IMR-90 (cell line): ENCODE data around the gene TBC1D1. TPM values are rescaled to one million over a fixed set of nuclear protein-coding genes. Genes with fewer than 3 reads are reported as not detected.

Source experiments
- ATAC-seq: fragments of 200-7000 bp; cut with Tn5 transposase; 2 replicates; pipeline ENCODE4 v1.9.1; 2020; ENCODE audit warnings: low read depth, mild to moderate bottlenecking, moderate library complexity
- BruUV-seq: library from RNA; stranded (reverse); fragments of 400-500 nt; replicated peaks from 2 replicates; lab custom pipeline; 2021; lab: Mats Ljungman, UMichigan
- CTCF ChIA-PET: fragments of 300-600 bp; formaldehyde crosslinking; extraction: SDS; loops from one replicate; lab custom pipeline; 2021; ENCODE audit warnings: antibody characterized with exemption; lab: Yijun Ruan, JAX
- POLR2A ChIA-PET: fragments of 300-600 bp; sonication (Branson Sonifier 250); formaldehyde crosslinking; loops from one replicate; lab custom pipeline; 2022; ENCODE audit warnings: antibody characterized with exemption; ENCODE audit not compliant: unreplicated experiment; lab: Charles Lee
- DNase-seq: peaks from one replicate; pipeline ENCODE4 v3.0.0; 2013
- H2AFZ ChIP-seq: replicated peaks from 2 replicates; pipeline ENCODE3; 2013; ENCODE audit warnings: low read length, mild to moderate bottlenecking; ENCODE audit not compliant: poor library complexity
- H2AK5ac ChIP-seq: 2 replicates; pipeline ENCODE4 v1.6.1; 2013; ENCODE audit warnings: low read depth, low read length, inconsistent platforms
- H2AK9ac ChIP-seq: replicated peaks from 2 replicates; pipeline ENCODE3; 2013; ENCODE audit warnings: mild to moderate bottlenecking, low read depth, low read length, moderate library complexity; ENCODE audit not compliant: poor library complexity
- H2BK120ac ChIP-seq: 2 replicates; pipeline ENCODE4 v1.6.1; 2013; ENCODE audit warnings: low read depth, low read length, inconsistent platforms
- H2BK15ac ChIP-seq: 3 replicates; pipeline ENCODE4 v1.6.1; 2013; ENCODE audit warnings: low read depth, low read length, inconsistent platforms
- H2BK20ac ChIP-seq: 2 replicates; pipeline ENCODE4 v1.6.1; 2013; ENCODE audit warnings: low read depth, mild to moderate bottlenecking, inconsistent platforms, low read length, moderate library complexity
- H2BK5ac ChIP-seq: 2 replicates; pipeline ENCODE4 v1.6.1; 2013; ENCODE audit warnings: mild to moderate bottlenecking, low read depth, low read length, inconsistent platforms; ENCODE audit not compliant: poor library complexity, severe bottlenecking
- H3K14ac ChIP-seq: replicated peaks from 2 replicates; pipeline ENCODE4 v1.6.1; 2013; ENCODE audit warnings: low read depth, low read length, inconsistent platforms
- H3K18ac ChIP-seq: 2 replicates; pipeline ENCODE4 v1.6.1; 2013; ENCODE audit warnings: low read depth, low read length, control low read depth
- H3K23ac ChIP-seq: 2 replicates; pipeline ENCODE4 v1.6.1; 2013; ENCODE audit warnings: low read depth, low read length, inconsistent platforms
- H3K27ac ChIP-seq: 2 replicates; pipeline ENCODE4 v1.5.1; 2013; ENCODE audit warnings: mild to moderate bottlenecking, control low read depth, low read length; ENCODE audit not compliant: insufficient read depth
- H3K27me3 ChIP-seq: 2 replicates; pipeline ENCODE4 v1.6.1; 2013; ENCODE audit warnings: low read length; ENCODE audit not compliant: control insufficient read depth, insufficient read depth
- H3K36me3 ChIP-seq: 2 replicates; pipeline ENCODE4 v1.6.1; 2013; ENCODE audit warnings: low read length, mixed read lengths; ENCODE audit not compliant: control insufficient read depth, insufficient read depth
- H3K4ac ChIP-seq: 2 replicates; pipeline ENCODE4 v1.6.1; 2013; ENCODE audit warnings: low read depth, low read length, inconsistent platforms
- H3K4me1 ChIP-seq: 2 replicates; pipeline ENCODE4 v1.6.1; 2013; ENCODE audit warnings: low read length, mixed read lengths; ENCODE audit not compliant: control insufficient read depth, insufficient read depth
- H3K4me2 ChIP-seq: 2 replicates; pipeline ENCODE4 v1.6.1; 2013; ENCODE audit warnings: low read depth, mild to moderate bottlenecking, control low read depth, low read length, moderate library complexity
- H3K4me3 ChIP-seq: 2 replicates; pipeline ENCODE4 v1.5.1; 2013; ENCODE audit warnings: low read depth, mild to moderate bottlenecking, control low read depth, low read length, moderate library complexity; ENCODE audit not compliant: insufficient read depth
- H3K56ac ChIP-seq: 2 replicates; pipeline ENCODE4 v1.6.1; 2013; ENCODE audit warnings: low read length, inconsistent platforms; ENCODE audit not compliant: insufficient read depth; ENCODE audit errors: extremely low read depth
- H3K79me1 ChIP-seq, 2 experiments: 2 replicates each; pipeline ENCODE4 v1.6.1; 2013; ENCODE audit warnings: low read length in 2 of 2, inconsistent platforms in 1 of 2, low read depth in 1 of 2
- H3K9ac ChIP-seq: 2 replicates; pipeline ENCODE4 v1.6.1; 2013; ENCODE audit warnings: low read depth, low read length, control low read depth
- H3K9me1 ChIP-seq: 2 replicates; pipeline ENCODE4 v1.6.1; 2013; ENCODE audit warnings: low read length, inconsistent platforms; ENCODE audit not compliant: insufficient read depth
- H3K9me3 ChIP-seq: 2 replicates; pipeline ENCODE4 v1.6.1; 2013; ENCODE audit warnings: low read length; ENCODE audit not compliant: control insufficient read depth, insufficient read depth
- H4K20me1 ChIP-seq: 2 replicates; pipeline ENCODE4 v1.6.1; 2013; ENCODE audit warnings: low read length, inconsistent platforms; ENCODE audit not compliant: insufficient read depth
- H4K5ac ChIP-seq: 2 replicates; pipeline ENCODE4 v1.6.1; 2013; ENCODE audit warnings: mild to moderate bottlenecking, low read depth, low read length, control low read depth
- H4K8ac ChIP-seq, 2 experiments: 2 replicates each; pipeline ENCODE4 v1.6.1; 2013; ENCODE audit warnings: low read depth in 2 of 2, low read length in 2 of 2, control low read depth in 1 of 2, inconsistent platforms in 1 of 2
- H4K91ac ChIP-seq: 2 replicates; pipeline ENCODE4 v1.6.1; 2013; ENCODE audit warnings: low read depth, low read length, inconsistent platforms; ENCODE audit not compliant: insufficient read depth
- BHLHE40 ChIP-seq: fragments of 150-350 bp; IDR thresholded peaks from 2 replicates; pipeline ENCODE4 v1.6.1; 2016; ENCODE audit warnings: mild to moderate bottlenecking, low read depth, low read length
- CEBPB ChIP-seq: IDR thresholded peaks from 2 replicates; pipeline ENCODE4 v1.6.1; 2012; ENCODE audit warnings: low read depth, low read length, improper control_type of control experiment
- CHD1 ChIP-seq: IDR thresholded peaks from 2 replicates; pipeline ENCODE4 v1.6.1; 2012; ENCODE audit warnings: low read depth, low read length, improper control_type of control experiment
- FOS ChIP-seq: fragments of 150-350 bp; IDR thresholded peaks from 2 replicates; pipeline ENCODE4 v1.6.1; 2016; ENCODE audit warnings: low read depth, low read length
- MAFK ChIP-seq: IDR thresholded peaks from 2 replicates; pipeline ENCODE4 v1.6.1; 2012; ENCODE audit warnings: low read depth, low read length, improper control_type of control experiment
- MAZ ChIP-seq: IDR thresholded peaks from 2 replicates; pipeline ENCODE4 v1.6.1; 2012; ENCODE audit warnings: low read depth, mild to moderate bottlenecking, low read length, improper control_type of control experiment, moderate library complexity, borderline replicate concordance
- MXI1 ChIP-seq: IDR thresholded peaks from 2 replicates; pipeline ENCODE4 v1.6.1; 2012; ENCODE audit warnings: low read depth, mild to moderate bottlenecking, low read length, moderate library complexity, borderline replicate concordance
- NFE2L2 ChIP-seq: fragments of 150-350 bp; IDR thresholded peaks from 2 replicates; pipeline ENCODE4 v1.6.1; 2016; ENCODE audit warnings: low read depth, mild to moderate bottlenecking, low read length
- POLR2A ChIP-seq: IDR thresholded peaks from 2 replicates; pipeline ENCODE4 v1.6.1; 2012; ENCODE audit warnings: mild to moderate bottlenecking, low read depth, low read length
- RAD21 ChIP-seq: IDR thresholded peaks from 2 replicates; pipeline ENCODE4 v1.6.1; 2012; ENCODE audit warnings: low read length, improper control_type of control experiment
- RCOR1 ChIP-seq: IDR thresholded peaks from 2 replicates; pipeline ENCODE4 v1.6.1; 2012; ENCODE audit warnings: mild to moderate bottlenecking, low read length, improper control_type of control experiment; ENCODE audit not compliant: insufficient replicate concordance
- RFX5 ChIP-seq: IDR thresholded peaks from 2 replicates; pipeline ENCODE4 v1.8.0; 2012; ENCODE audit warnings: low read depth, mild to moderate bottlenecking, low read length, moderate library complexity
- SMC3 ChIP-seq: fragments of 150-350 bp; IDR thresholded peaks from 2 replicates; pipeline ENCODE4 v1.6.1; 2016; ENCODE audit warnings: low read depth, mild to moderate bottlenecking, antibody characterized with exemption, low read length, moderate library complexity
- USF2 ChIP-seq: fragments of 150-350 bp; IDR thresholded peaks from 2 replicates; pipeline ENCODE4 v1.6.1; 2017; ENCODE audit warnings: mild to moderate bottlenecking, antibody characterized with exemption, low read length, low read depth
- WGBS, 2 experiments: methylation state at CpG; one replicate each; pipeline versions ENCODE4 v1.1.5 to v1.1.7; 2013; ENCODE audit warnings: missing lambda C conversion rate in 2 of 2; ENCODE audit not compliant: insufficient read length in 1 of 2; ENCODE audit errors: extremely low coverage in 2 of 2; 5-methylcytosine and 5-hydroxymethylcytosine counted together
- dilution Hi-C: fragments of 300-500 bp; cut with HindIII; formaldehyde crosslinking; loops from one replicate; pipeline ENCODE4 v1.14.3; 2018; ENCODE audit warnings: low sequenced_read_pairs; ENCODE audit not compliant: unreplicated experiment
- in situ Hi-C: fragments of 300-500 bp; cut with MboI; formaldehyde crosslinking; loops from 3 replicates; pipeline ENCODE4 v1.14.3; 2019; ENCODE audit warnings: low sequenced_read_pairs, inconsistent platforms, mixed read lengths
- intact Hi-C: fragments of 100-400 bp; cut with micrococcal nuclease; formaldehyde crosslinking; loops from 2 replicates; pipeline ENCODE4 v1.10.0; 2022
- polyA plus RNA-seq, 3 experiments: library from polyadenylated mRNA; depleted of rRNA; stranded (reverse); fragments of >200 nt; gene quantifications; 2 replicates each; pipeline ENCODE4 v1.2.3, GENCODE V29; 2012; ENCODE audit warnings: low replicate concordance in 1 of 3
- total RNA-seq: library from RNA; depleted of rRNA; stranded (reverse); fragments of >200 nt; gene quantifications from 2 replicates; pipeline ENCODE4 v1.2.3, GENCODE V29; 2012
- TF ChIP-seq, protein P1 (sequence below): conservative IDR thresholded peaks from 2 replicates; pipeline ENCODE4 v1.5.1; 2012; ENCODE audit warnings: mild to moderate bottlenecking, low read depth, low read length, improper control_type of control experiment
- TF ChIP-seq, protein P2 (sequence below): fragments of 150-350 bp; IDR thresholded peaks from 2 replicates; pipeline ENCODE4 v1.6.1; 2016; ENCODE audit warnings: low read depth, mild to moderate bottlenecking, low read length, moderate library complexity, borderline replicate concordance

TBC1D1 gene
- total and polyA plus RNA-seq, 2 of the 4 experiments (the other 2 are of a cell fraction), result 42.4 to 104 TPM

DNA sequence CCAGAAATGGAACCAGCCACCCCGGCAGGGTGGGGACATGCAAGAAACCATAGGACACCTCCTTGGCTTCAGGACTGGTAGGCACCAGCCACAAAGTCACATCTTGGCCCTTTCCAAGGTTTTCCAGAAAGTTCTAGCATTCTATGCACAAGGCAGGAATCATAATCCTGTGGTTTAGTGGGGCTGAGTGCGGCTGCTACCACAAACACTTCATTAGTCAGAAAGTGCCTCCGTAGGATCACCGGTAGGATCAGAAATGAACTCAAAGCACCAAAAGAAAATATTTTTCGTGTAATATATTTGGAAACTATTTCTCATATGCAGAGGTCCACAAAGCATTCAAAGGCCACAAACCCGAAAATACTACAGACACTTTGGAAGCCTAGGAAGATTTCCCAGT, 261.0 kb downstream of the TBC1D1 start:
- Histone ChIP-seq H4K8ac (peak overlapping the region in 1 of 2 experiments; percentile 6; a peak in 2 of 4 replicates), H4K91ac (peak overlapping the region; percentile 63), H2AFZ (no peak overlapping the region), H3K4me2 (no peak overlapping the region), H3K27ac (no peak overlapping the region; the same call in 1 of the 2 replicates), H3K4me3 (no peak overlapping the region), H3K14ac (peak overlapping the region; percentile 15; the same call in 1 of the 2 replicates), H3K9ac (no peak overlapping the region), H3K4me1 (peaks cover 23% of the 10 kb centered on the region), H3K56ac (no peak overlapping the region; the same call in 1 of the 2 replicates), H2BK20ac (peak overlapping the region; percentile 89), H2BK15ac (peak overlapping the region; percentile 53; the same call in 1 of the 3 replicates), H2AK9ac (no peak overlapping the region), H3K9me3 (no peaks in the 10 kb centered on the region), H4K5ac (peak overlapping the region; percentile 69; the same call in 1 of the 2 replicates), H2BK120ac (peak overlapping the region; percentile 76), H3K4ac (peak overlapping the region; percentile 81), H3K36me3 (no peaks in the 10 kb centered on the region), H2AK5ac (peak overlapping the region; percentile 71), H3K23ac (peak overlapping the region; percentile 36; the same call in 1 of the 2 replicates), H3K79me1 (no peaks in the 10 kb centered on the region; a peak in 1 of 4 replicates), H4K20me1 (no peaks in the 10 kb centered on the region), H2BK5ac (no peak overlapping the region), H3K9me1 (peaks cover 21% of the 10 kb centered on the region), H3K27me3 (no peaks in the 10 kb centered on the region), H3K18ac (peak overlapping the region; percentile 74)
- TF ChIP-seq MAFK (no peak), USF2 (no peak), MAZ (no peak), CEBPB (no peak), NFE2L2 (no peak), SMC3 (no peak), POLR2A (no peak), RCOR1 (no peak), FOS (no peak), BHLHE40 (no peak), RAD21 (no peak), RFX5 (no peak), MXI1 (no peak), CHD1 (no peak)
- TF ChIP-seq, protein P1, sequence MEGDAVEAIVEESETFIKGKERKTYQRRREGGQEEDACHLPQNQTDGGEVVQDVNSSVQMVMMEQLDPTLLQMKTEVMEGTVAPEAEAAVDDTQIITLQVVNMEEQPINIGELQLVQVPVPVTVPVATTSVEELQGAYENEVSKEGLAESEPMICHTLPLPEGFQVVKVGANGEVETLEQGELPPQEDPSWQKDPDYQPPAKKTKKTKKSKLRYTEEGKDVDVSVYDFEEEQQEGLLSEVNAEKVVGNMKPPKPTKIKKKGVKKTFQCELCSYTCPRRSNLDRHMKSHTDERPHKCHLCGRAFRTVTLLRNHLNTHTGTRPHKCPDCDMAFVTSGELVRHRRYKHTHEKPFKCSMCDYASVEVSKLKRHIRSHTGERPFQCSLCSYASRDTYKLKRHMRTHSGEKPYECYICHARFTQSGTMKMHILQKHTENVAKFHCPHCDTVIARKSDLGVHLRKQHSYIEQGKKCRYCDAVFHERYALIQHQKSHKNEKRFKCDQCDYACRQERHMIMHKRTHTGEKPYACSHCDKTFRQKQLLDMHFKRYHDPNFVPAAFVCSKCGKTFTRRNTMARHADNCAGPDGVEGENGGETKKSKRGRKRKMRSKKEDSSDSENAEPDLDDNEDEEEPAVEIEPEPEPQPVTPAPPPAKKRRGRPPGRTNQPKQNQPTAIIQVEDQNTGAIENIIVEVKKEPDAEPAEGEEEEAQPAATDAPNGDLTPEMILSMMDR, result no peak
- TF ChIP-seq, protein P2, sequence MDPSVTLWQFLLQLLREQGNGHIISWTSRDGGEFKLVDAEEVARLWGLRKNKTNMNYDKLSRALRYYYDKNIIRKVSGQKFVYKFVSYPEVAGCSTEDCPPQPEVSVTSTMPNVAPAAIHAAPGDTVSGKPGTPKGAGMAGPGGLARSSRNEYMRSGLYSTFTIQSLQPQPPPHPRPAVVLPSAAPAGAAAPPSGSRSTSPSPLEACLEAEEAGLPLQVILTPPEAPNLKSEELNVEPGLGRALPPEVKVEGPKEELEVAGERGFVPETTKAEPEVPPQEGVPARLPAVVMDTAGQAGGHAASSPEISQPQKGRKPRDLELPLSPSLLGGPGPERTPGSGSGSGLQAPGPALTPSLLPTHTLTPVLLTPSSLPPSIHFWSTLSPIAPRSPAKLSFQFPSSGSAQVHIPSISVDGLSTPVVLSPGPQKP, result no peak
- ChIA-PET POLR2A (no interaction called here), CTCF (no interaction called here)
- intact Hi-C loops, result no loop called here
- dilution Hi-C loops, result no loop called here
- WGBS, 2 experiments, result 100% methylated on average over 1 of the region's 6 CpGs; no CpG with 5 or more reads in 1 of the 2 experiments
- BruUV-seq, result no TSS peak
- ATAC-seq (no peak), DNase-seq (no peak)
- in situ Hi-C loops, result no loop called here
